Neural progenitor cell (in vitro differentiated cells): ENCODE data around the gene C16orf74. TPM values are rescaled to one million over a fixed set of nuclear protein-coding genes. Genes with fewer than 3 reads are reported as not detected.

Experiments
- DNase-seq: peaks from one replicate; pipeline ENCODE4 v3.0.0-alpha.2; 2016; ENCODE audit warnings: low spot score
- H2AFZ ChIP-seq: fragments of 200-600 bp; sonication (generic); replicated peaks from 2 replicates; pipeline ENCODE4 v1.6.1; 2016; ENCODE audit warnings: antibody characterized with exemption
- H3F3A ChIP-seq: fragments of 200-600 bp; sonication (generic); 2 replicates; pipeline ENCODE4 v1.6.1; 2016; ENCODE audit warnings: antibody characterized with exemption, low read depth
- H3K27ac ChIP-seq: fragments of 200-600 bp; sonication (generic); 2 replicates; pipeline ENCODE4 v1.5.1; 2016; ENCODE audit warnings: mild to moderate bottlenecking
- H3K27me3 ChIP-seq: fragments of 200-600 bp; sonication (generic); 2 replicates; pipeline ENCODE4 v1.6.1; 2016; ENCODE audit warnings: mild to moderate bottlenecking, moderate library complexity
- H3K36me3 ChIP-seq: fragments of 200-600 bp; sonication (generic); 2 replicates; pipeline ENCODE4 v1.5.1; 2016
- H3K4me1 ChIP-seq: fragments of 200-600 bp; sonication (generic); 2 replicates; pipeline ENCODE4 v1.6.1; 2016; ENCODE audit warnings: mixed run types
- H3K4me2 ChIP-seq: fragments of 200-600 bp; sonication (generic); 2 replicates; pipeline ENCODE4 v1.6.1; 2016
- H3K4me3 ChIP-seq: fragments of 200-600 bp; sonication (generic); 2 replicates; pipeline ENCODE4 v1.5.1; 2016
- H3K79me2 ChIP-seq: fragments of 200-600 bp; sonication (generic); 2 replicates; pipeline ENCODE4 v1.6.1; 2016; ENCODE audit warnings: low read depth
- H3K9ac ChIP-seq: fragments of 200-600 bp; sonication (generic); 2 replicates; pipeline ENCODE4 v1.6.1; 2016
- H3K9me3 ChIP-seq: fragments of 200-600 bp; sonication (generic); 2 replicates; pipeline ENCODE4 v1.5.1; 2016; ENCODE audit warnings: low read depth
- H4K20me1 ChIP-seq: fragments of 200-600 bp; sonication (generic); 2 replicates; pipeline ENCODE4 v1.6.1; 2016; ENCODE audit warnings: low read depth
- H3K27ac Mint-ChIP-seq: 3 replicates; pipeline ENCODE4 v1.8.0; 2021; ENCODE audit warnings: mixed read lengths
- H3K27me3 Mint-ChIP-seq: 2 replicates; pipeline ENCODE4 v1.8.0; 2022; ENCODE audit warnings: low read depth, mild to moderate bottlenecking, inconsistent platforms, moderate library complexity, mixed read lengths; ENCODE audit not compliant: insufficient read depth
- H3K36me3 Mint-ChIP-seq: 3 replicates; pipeline ENCODE4 v1.8.0; 2021; ENCODE audit warnings: mixed read lengths
- H3K4me1 Mint-ChIP-seq: 3 replicates; pipeline ENCODE4 v1.8.0; 2021; ENCODE audit warnings: mixed read lengths
- H3K4me3 Mint-ChIP-seq: 3 replicates; pipeline ENCODE4 v1.8.0; 2021; ENCODE audit warnings: mild to moderate bottlenecking, moderate library complexity, mixed read lengths
- H3K9me3 Mint-ChIP-seq: 3 replicates; pipeline ENCODE4 v1.8.0; 2020; ENCODE audit warnings: mixed read lengths
- CTCF ChIP-seq: fragments of 200-600 bp; sonication (generic); IDR thresholded peaks from 2 replicates; pipeline ENCODE4 v1.5.1; 2017; ENCODE audit warnings: antibody characterized with exemption, mild to moderate bottlenecking
- EZH2 ChIP-seq: fragments of 200-600 bp; sonication (generic); IDR thresholded peaks from 2 replicates; pipeline ENCODE4 v1.6.1; 2017; ENCODE audit warnings: antibody characterized with exemption, mild to moderate bottlenecking, moderate library complexity
- EZH2phosphoT487 ChIP-seq: fragments of 200-600 bp; sonication (generic); IDR thresholded peaks from 2 replicates; pipeline ENCODE4 v1.6.1; 2017; ENCODE audit warnings: antibody characterized with exemption
- total RNA-seq: library from RNA; depleted of rRNA; stranded (reverse); fragments of >200 nt; gene quantifications from 2 replicates; pipeline ENCODE4 v1.2.3, GENCODE V29; 2015; ENCODE audit warnings: low replicate concordance

C16orf74 gene
- total RNA-seq, 1 donor from 2014 or later: not detected

GRCh38 chr16:85765211-85765610 is 14.3 kb upstream of the C16orf74 start:
- Mint-ChIP-seq H3K36me3 (no peaks in the 10 kb centered on the region), H3K4me3 (no peak overlapping the region), H3K9me3 (no peaks in the 10 kb centered on the region), H3K27ac (no peak overlapping the region), H3K27me3 (peaks cover 8% of the 10 kb centered on the region), H3K4me1 (peaks cover 29% of the 10 kb centered on the region)
- Histone ChIP-seq H3K4me2 (no peak overlapping the region), H3K36me3 (no peaks in the 10 kb centered on the region), H3K4me3 (no peak overlapping the region), H3K27me3 (no peaks in the 10 kb centered on the region), H3F3A (peaks cover 11% of the 10 kb centered on the region), H2AFZ (no peak overlapping the region), H3K27ac (no peak overlapping the region), H3K9me3 (no peaks in the 10 kb centered on the region), H3K9ac (no peak overlapping the region), H3K79me2 (no peaks in the 10 kb centered on the region), H4K20me1 (no peaks in the 10 kb centered on the region), H3K4me1 (peaks cover 17% of the 10 kb centered on the region)
- DNase-seq: no peak
- TF ChIP-seq EZH2 (no peak), EZH2phosphoT487 (no peak), CTCF (no peak)

GRCh38 chr16:85763616-85764015 is 12.7 kb upstream of the C16orf74 start:
- H3K4me1 Mint-ChIP-seq: peaks cover 27% of the 10 kb centered on the region

GRCh38 chr16:85762970-85763369 is 12.1 kb upstream of the C16orf74 start:
- H2AFZ ChIP-seq: no peak overlapping the region
- H3F3A ChIP-seq: peaks cover 1% of the 10 kb centered on the region
- no peaks in the 10 kb centered on the region for H3K36me3 ChIP-seq
- Mint-ChIP-seq H3K4me1 (peaks cover 21% of the 10 kb centered on the region), H3K4me3 (no peak overlapping the region), H3K27me3 (peaks cover 12% of the 10 kb centered on the region), H3K27ac (no peak overlapping the region), H3K9me3 (no peaks in the 10 kb centered on the region), H3K36me3 (no peaks in the 10 kb centered on the region)
- TF ChIP-seq CTCF (no peak), EZH2 (no peak), EZH2phosphoT487 (no peak)
- no peak overlapping the region for H3K9ac ChIP-seq
- H4K20me1 ChIP-seq: no peaks in the 10 kb centered on the region
- no peaks in the 10 kb centered on the region for H3K9me3 ChIP-seq
- H3K27ac ChIP-seq: no peak overlapping the region
- no peaks in the 10 kb centered on the region for H3K27me3 ChIP-seq
- DNase-seq: no peak
- H3K4me3 ChIP-seq: no peak overlapping the region
- H3K4me1 ChIP-seq: peaks cover 10% of the 10 kb centered on the region
- H3K4me2 ChIP-seq: no peak overlapping the region
- no peaks in the 10 kb centered on the region for H3K79me2 ChIP-seq

More at GRCh38 chr16:85763616-85764015, 12.7 kb upstream of the C16orf74 start:
- Histone ChIP-seq H3F3A (peaks cover 8% of the 10 kb centered on the region), H3K27me3 (no peaks in the 10 kb centered on the region), H3K9me3 (no peaks in the 10 kb centered on the region), H3K4me2 (no peak overlapping the region), H3K36me3 (no peaks in the 10 kb centered on the region), H3K79me2 (no peaks in the 10 kb centered on the region), H3K4me1 (peaks cover 16% of the 10 kb centered on the region), H4K20me1 (no peaks in the 10 kb centered on the region), H3K9ac (no peak overlapping the region), H3K27ac (no peak overlapping the region), H2AFZ (no peak overlapping the region), H3K4me3 (no peak overlapping the region)
- no peaks in the 10 kb centered on the region for H3K9me3 Mint-ChIP-seq
- no peak for TF ChIP-seq EZH2
- no peak for TF ChIP-seq CTCF
- TF ChIP-seq EZH2phosphoT487: no peak
- peaks cover 12% of the 10 kb centered on the region for H3K27me3 Mint-ChIP-seq
- H3K27ac Mint-ChIP-seq: no peak overlapping the region
- no peaks in the 10 kb centered on the region for H3K36me3 Mint-ChIP-seq
- no peak for DNase-seq
- no peak overlapping the region for H3K4me3 Mint-ChIP-seq
